Activated effector memory CD4-positive, alpha-beta T cell treated with anti-CD3 and anti-CD28 coated beads, Interleukin-2, amount 50 U/mL, for 16 hours (primary cell): ENCODE results near the gene RNF135.
A peak's percentile ranks its signal among the peaks of the same experiment; 100 is the strongest.
"Not testable (repeated sequence)": the region's sequence is repeated elsewhere in the genome, so short reads cannot be mapped to it uniquely, and the experiment has no call there.

Experiments
- DNase-seq: peaks from one replicate; pipeline ENCODE4 v3.0.0-alpha.2; 2020

Gene RNF135, protein sequence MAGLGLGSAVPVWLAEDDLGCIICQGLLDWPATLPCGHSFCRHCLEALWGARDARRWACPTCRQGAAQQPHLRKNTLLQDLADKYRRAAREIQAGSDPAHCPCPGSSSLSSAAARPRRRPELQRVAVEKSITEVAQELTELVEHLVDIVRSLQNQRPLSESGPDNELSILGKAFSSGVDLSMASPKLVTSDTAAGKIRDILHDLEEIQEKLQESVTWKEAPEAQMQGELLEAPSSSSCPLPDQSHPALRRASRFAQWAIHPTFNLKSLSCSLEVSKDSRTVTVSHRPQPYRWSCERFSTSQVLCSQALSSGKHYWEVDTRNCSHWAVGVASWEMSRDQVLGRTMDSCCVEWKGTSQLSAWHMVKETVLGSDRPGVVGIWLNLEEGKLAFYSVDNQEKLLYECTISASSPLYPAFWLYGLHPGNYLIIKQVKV

DNA sequence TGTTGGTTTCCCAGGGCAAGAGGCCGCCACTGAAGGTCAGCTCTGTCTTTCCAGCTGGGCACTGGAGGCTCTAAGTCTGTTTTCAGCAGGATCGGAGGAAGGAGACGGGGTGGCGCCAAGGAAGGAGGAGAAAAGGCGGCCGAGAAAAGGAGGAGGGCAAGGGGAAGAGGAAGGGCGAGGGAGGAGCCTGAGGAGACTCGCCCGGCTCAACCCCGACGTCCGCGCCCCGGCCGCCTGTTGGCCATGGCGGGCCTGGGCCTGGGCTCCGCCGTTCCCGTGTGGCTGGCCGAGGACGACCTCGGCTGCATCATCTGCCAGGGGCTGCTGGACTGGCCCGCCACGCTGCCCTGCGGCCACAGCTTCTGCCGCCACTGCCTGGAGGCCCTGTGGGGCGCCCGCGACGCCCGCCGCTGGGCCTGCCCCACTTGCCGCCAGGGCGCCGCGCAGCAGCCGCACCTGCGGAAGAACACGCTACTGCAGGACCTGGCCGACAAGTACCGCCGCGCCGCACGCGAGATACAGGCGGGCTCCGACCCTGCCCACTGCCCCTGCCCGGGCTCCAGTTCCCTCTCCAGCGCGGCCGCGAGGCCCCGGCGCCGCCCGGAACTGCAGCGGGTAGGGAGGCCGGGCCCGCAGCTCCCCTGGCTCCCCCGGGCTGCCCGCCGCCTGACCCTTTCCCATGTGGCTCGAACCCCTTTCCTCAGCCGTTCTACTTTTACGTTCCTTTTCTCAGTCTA is at the start of gene RNF135:
Gene RNF135 (plus strand): TSS at position 209 of the 737 bp plus-strand sequence. CDS start 35 bp downstream, at position 244.
- peak; percentile 85 for DNase-seq

DNA sequence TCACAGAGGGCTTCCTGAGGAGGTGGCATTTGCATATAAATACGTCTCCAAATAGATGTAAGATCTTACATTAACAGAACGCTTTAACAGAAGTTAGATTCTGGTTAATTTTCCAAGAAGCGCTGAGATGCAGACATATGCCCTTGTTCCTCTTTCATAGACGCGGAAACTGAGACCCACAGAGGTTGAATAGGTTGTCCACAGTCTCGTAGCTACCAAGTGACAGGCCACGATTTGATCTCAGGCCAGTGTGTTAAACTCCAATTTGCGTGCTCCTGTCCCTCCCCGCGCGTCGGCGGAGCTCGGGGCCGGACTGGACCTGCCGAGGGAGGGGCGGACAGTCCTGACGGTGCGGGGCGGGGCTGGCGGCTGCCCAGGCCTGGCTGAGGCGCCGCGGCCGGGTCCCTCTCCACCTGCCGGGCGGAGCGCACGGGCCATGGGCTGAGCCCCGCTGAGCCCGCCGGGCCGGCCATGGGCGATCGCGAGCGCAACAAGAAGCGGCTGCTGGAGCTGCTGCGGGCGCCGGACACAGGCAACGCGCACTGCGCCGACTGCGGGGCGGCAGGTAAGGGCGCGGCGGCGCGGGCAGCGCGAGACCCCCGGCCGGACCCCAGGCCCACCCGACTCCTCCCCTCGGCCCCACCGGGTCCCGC is 49.2 kb upstream of the RNF135 start, which contains the start of gene ADAP2:
Gene ADAP2 (plus strand): TSS at position 402 of the 653 bp plus-strand sequence. CDS start 70 bp downstream, at position 472.
- no peak for DNase-seq

DNA sequence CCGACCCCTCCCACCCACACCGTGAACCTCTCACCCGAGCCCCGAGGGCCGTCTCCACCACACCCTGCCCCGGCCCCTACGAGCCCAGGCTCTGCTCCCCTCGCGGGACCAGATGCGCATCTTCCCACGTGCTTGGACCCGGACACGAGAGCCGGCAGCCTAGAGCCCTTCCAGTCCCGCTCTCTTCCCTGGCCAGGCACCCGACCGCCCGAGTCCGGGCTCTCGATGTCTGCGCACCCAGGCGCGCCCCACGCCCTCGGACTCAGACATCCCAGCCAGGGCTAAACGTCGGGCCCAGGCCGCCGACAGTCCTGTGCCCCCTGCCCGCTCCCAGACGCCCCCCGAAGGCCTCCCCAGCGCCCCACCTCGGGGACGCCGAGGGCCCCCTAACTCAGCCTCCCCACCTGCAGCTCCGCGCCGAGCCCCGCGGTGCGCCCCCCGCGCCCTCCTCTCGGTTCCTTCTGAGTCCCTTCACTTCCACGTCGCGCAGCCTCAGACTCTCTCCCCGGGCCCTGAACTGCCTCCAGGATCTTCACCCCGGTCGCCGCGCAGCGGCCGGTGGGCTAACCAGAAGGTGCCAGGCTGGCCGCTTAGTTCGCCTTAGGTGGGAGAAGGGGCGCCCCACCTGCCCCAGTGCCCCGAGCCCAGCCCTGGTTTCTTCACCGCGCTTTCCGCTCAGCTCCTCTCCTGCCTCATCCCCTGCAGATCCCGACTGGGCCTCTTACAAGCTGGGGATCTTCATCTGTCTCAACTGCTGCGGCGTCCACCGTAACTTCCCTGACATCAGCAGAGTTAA is 48.4 kb upstream of the RNF135 start:
- DNase-seq: no peak

DNA sequence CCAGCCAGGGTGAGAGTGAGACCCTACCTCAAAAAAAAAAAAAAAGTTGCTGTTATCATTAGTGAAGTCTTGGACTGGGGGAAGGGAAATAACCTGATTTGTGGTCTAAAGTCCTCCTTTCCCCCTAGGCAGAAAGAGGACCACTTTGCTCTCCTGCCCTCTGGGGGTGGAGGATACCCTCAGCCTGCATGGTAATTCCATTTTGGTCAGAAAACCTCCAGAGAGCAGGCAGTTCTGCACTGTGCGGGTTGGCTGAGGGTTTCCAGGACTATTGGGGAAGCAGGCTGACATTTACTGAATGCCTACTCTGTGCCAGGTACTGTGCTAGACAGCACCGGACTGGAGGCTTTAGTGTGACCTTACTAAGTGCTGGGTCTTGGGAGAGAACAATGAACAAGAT is 46.5 kb upstream of the RNF135 start:
- DNase-seq: no peak

DNA sequence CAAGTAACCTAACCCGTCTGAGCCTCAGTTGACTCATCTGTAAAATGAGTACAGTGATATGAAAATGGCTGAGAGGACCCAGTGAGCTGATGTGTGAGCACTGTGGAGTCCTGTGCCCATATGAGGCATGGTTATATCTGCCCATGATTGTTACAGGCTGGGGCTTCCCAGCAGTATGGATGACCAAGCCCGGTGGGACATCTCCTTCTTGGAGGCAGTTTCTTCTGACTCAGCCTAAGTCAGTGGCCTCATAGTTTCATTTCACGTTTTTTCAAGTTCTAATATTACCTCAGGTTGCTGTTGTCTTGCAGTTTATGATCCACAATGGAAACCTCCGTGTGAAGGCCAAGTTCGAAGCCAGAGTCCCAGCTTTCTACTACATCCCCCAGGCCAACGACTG is 44.3 kb upstream of the RNF135 start:
- DNase-seq: no peak

DNA sequence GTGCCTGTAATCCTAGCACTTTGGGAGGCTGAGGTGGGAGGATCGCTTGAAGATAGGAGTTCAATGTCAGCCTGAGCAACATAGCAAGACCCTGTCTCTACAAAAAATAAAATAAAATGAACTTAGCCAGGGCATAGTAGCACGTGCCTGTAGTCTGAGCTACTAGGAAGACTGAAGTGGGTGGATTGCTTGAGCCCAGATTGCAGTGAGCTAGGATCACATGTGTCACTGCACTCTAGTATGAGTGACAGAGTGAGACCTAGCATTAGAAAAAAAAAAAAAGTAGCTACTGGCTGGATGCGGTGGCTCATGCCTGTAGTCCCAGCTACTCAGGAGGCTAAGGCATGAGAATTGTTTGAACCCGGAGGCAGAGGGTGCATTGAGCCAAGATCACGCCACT is 43.1 kb upstream of the RNF135 start:
- no peak for DNase-seq

DNA sequence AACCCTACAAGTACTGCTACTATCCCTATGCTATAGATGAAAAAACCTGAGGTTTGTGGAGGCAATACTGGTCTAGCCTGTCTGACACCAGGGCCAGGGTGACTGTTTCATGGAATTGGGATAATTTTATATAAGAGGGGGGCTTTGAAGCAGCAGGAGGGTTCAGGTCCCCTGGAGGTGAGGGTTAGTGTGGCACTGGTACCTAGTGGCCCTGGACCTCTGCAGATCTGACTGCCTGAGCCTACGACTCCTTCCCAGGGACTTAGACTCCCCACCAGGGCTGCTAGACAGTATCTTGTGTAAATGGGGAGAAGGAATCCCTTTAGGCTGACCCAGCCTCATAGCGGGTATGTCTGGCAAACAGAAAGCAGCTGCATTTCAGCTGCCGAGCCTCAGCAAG is 42.3 kb upstream of the RNF135 start:
- DNase-seq: peak; percentile 38

DNA sequence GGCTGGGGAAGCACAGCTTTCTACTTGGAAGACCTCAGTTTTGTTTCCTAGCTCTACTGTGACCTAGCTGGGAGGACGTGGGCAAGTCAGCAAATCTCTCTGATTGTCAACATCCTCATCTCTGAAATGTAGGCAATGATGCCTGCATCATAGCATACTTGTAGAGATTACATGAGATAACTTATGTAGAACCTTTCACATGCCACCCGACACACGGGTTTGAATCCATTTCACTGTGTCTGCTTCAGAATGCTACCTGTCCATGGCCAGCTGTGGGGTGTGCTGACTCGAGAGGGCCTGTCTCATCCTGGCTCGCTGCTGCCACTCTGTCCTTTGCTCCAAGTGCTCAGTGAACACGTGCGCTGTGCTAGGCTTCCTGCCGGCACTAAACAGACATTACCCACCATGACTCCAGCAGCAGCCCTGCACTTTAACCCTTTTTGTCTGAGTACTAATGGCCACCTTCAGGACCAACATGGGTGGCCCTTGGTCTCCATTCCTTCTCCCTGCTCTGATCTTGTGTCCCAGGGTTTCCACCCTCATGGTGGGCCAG is 41.7 kb upstream of the RNF135 start:
- no peak for DNase-seq

DNA sequence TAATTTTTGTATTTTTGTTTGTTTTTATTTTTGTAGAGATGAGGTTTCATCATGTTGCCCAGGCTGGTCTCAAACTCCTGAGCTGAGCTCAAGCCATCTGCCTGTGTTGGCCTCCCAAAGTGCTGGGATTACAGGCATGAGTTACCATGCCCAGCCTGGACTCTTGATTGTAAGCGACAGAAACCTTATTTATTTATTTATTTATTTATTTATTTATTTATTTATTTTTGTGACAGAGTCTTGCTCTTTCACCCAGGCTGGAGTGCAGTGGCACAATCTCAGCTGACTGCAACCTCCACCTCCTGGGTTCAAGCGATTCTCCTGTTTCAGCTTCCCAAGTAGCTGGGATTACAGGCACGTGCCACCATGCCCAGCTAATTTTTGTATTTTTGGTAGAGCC is 41.0 kb upstream of the RNF135 start:
- not testable (repeated sequence) for DNase-seq

DNA sequence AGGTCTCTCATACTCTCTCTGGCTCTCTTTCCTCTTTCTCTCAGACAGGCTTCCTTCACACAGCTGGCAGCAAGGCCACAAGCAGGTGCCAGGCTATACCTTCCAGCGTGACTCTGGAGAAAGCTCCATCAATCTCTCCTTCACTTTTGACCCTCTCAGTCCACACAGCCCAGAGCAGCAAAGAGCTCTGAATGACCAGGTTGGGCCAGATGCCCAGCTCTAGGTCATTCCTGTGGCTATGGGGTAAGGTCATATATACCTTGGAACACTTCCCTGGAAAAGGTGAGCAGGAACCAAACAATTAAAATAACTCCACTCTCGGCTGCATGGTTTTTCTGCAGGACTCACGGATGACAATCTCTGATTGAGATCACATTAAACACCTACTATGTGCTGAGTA is 40.3 kb upstream of the RNF135 start:
- DNase-seq: no peak

DNA sequence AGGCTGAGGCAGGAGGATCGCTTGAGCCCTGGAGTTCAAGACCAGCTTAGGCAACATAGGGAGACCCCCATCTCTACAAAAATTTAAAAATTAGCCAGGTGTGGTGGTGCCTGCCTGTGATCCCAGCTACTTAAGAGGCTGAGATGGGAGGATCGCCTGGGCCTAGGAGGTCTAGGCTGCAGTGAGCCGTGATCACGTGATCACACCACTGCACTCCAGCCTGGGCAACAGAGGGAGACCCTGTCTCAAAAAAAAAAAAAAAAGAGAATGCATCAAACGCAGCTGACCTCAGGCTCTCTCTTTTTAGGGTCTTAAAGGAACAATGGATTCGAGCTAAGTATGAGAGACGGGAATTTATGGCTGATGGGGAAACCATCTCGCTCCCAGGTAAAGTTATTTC is 39.3 kb upstream of the RNF135 start:
- not testable (repeated sequence) for DNase-seq

DNA sequence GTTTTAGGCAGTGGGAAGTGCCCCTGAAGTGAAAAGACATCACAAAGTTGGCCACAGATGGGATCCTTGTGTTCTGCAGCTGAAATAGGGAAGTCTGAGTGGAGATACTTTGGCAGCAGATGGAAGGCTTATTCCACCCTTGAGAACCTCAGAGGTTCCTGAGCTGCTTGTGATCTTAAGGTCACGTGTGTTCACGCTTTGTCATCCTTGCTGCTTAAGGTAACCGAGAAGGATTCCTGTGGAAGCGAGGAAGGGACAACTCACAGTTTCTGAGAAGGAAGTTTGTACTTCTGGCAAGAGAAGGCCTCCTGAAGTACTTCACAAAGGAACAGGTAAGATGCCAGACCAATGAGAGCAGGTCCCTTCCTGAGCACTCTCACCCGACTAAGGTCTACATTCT is 36.9 kb upstream of the RNF135 start:
- DNase-seq: no peak

DNA sequence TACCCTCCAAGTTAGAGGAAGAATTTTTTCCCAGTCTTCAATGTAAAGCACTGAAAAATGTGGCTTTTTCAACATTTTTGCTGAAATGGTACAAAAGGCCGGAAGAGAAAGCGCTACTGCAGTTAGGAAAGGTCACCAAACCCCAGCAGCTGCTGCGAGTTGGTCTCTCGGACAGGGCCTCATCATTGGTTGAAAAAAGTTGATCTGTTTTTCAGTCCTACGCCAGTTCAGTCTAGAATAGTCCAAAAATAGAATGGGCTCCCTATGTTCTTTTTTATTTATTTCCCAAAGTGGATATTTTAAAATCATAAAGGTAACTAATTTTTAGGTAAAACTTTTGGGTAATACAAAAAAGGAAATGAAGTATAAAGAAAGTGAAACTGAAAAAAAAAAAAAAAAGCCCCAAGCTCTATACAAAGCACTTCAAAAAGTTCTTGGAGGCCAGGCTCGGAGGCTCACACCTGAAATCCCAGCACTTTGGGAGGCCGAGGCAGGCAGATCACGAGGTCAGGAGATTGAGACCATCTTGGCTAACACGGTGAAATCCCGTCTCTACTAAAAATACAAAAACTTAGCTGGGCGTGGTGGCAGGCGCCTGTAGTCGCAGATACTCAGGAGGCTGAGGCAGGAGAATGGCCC is 31.7 kb upstream of the RNF135 start:
- no peak for DNase-seq

DNA sequence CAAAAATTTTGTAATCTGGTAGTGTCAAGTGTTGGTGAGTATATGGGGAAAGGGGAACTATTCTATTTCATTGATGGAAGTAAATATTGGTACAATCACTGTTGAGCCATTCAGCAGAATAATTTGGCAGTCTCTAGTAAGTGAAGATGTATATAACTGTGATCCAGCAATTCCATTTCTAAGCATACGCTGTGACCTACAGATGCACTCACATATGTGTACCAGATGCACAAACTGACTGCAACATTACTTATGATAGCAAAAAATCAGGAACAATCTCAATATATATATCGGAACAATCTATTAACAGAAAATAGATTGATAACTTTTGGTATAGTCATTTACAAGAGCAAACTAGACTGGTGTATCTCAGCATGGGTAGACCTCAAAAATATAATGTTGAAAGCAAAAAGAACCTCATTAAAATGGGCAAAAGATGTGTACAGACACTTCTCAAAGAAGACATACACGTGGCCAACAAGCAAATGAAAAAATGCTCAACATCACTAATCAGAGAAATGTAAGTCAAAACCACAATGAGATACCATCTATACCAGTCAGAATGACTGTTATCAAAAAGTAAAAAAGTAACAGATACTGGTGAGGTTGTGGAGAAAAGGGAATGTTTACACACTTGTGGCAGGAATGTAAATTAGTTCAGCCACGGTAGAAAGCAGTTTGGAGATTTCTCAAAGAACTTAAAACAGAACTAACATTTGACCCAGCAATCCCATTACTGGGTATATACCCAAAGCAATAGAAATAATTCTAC is 28.3 kb upstream of the RNF135 start:
- DNase-seq: no peak

DNA sequence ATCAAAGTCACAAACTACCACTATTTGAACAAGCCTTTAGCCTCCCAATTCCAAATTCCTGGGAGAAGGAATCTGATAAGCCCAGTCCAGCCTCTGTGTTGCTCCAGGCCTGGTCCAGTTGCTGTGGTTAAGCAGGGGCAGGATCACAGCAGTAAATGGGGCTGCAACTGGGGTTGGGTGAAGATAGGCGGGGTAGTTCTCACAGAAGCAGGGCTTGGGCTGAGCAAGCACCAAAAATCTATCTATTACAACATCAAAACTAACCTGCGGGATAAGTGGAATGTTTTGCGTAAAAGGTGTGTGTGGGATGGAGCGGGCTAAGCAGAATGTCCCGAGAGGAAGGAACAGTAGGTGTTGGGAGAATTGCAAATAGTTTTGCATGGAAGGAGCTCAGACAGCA is 23.0 kb upstream of the RNF135 start:
- no peak for DNase-seq

DNA sequence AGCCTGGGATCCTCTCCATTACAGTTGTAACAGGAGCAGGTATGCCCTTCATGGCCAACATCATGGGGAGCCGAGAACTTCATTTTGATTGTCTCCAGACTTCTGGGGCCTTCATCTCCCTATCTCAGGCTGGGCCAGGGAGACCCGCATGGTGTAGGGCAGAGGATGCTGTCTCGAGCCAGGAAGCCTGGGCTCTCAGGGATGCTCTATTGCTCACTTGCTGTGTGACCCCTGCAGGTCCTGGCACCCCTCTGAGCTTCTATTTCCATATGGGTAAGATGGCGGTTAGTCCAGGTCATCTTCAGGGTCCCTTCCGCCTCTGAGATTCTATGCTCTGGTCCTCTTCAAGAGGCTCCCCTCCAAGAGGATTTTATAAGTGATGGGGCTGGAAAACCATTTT is 20.6 kb upstream of the RNF135 start:
- DNase-seq: no peak

DNA sequence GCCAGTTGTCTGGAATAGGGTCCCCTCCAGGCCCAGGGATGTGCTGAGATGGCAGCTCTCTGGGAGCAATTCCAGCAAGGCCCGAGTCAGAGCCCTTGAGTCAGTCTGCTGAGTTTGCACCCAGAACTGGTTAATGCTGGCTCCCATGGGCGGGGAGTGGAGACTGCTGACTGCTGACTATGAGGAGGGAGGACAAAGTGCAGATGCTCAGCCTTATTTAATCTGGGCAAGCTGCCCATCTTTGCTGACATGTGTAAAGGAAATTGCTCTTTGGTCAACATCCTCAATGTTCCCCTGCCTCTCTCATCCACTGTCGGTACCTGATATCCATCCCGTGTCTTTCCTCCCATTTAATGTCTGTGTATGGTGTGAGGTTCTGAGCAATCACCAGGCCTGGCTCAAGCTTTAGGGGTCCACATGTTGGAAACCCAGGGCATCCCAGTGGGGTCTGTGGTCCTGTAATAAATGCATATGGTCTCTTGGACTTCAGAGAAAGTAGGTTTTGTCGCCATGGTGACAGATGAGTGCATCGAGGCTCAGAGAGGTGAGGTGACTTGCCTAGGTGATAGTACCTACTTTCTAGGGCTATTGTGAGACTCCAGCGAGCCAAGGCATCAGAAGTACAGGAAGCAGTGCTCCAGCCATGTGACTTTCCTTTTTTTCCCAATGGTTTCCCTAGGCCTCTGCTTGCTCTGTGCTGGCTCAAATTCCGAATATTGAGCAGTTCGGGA is 20.0 kb upstream of the RNF135 start:
- DNase-seq: no peak

DNA sequence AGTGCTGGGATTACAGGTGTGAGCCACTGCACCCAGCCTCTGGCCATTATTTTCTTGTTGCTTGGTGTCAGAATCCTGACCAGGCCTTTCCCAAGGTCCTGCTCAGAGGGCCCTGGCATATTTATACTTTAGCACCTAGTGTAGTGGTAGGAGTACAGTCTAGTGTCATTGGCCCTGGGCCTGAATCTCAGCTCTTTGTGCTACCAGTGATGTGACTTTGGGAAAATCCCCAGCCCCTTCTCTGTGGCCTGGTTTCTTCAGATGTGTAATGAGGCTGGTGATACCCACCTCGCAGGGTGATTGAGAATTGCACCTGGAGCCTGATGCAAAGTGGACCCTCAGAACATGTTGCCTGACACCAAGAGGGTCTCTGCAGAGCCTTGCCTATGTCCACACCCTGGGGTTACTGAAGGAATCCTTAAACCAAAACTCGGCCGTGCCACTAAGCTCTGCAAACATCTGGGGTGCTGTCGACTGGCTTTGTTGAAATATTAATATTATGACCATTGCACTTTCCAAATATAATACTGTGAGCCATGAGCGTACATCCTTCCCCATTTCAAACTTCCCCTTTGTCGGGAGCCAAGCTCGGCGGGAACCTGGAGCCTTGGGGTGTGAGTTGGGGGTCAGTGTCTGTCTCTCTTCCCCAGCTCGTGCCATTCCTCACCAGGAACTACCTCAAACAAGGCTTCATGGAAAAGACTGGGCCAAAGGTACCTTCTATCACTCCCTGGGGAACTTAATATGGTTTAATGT is 18.0 kb upstream of the RNF135 start:
- peak; percentile 27 for DNase-seq

DNA sequence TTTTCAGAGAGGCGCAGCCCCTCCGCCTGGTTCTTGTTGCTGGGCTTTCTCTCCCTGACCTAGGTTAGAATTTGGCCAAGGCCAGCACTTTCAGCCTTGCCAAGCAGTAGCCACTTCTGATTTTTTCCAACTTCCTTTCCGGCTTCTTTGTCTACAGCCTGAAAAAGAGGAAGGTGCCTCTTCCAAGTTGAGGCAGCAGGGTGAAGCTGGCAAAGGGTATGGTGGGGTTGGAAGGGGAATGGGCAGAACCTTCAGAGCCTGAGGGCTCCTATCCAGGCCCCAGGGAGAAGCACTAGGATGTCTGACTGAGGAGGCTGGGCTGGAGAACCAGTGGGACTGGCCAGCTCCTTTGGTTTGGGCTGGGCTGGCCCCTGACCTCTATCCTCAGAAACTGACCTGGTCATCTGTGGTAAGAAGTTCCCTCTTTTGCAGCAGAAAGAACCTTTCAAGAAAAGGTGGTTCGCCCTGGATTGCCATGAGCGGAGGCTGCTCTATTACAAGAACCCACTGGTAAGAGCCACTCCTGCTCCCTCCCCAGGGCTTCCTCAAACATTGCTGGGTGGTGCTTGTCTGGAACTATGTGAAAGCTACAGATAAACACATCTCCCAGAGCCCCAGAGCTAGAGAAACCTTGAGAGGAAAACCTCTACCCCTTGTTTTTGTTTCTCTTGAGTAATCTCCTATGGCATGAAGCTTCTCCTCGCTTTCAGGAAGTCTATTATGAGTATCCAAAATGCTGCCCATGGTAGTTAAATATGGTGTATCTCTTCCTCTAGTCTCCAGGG is 16.6 kb upstream of the RNF135 start:
- DNase-seq: peak; percentile 30
